ENCODE results near the gene STAU1.
A peak's percentile ranks its signal among the peaks of the same experiment; 100 is the strongest.
"Not testable (repeated sequence)": the region's sequence is repeated elsewhere in the genome, so short reads cannot be mapped to it uniquely, and the experiment has no call there.

Gene STAU1

GRCh38 chr20:49187851-49188641, at the start of gene STAU1:
Gene STAU1 (minus strand): TSS chr20:49188334. CDS start chr20:49166201, 22,133 bp downstream.
- peak; percentile 72 to 91 (median 80) for DNase-seq (ENCODE audit: low read depth in 2 of 3, low spot score in 2 of 3)

- no peak for DNase-seq (ENCODE audit: low read depth in 2 of 3, low spot score in 2 of 3)
Observed at GRCh38 chr20:49237531-49237930, 49.4 kb upstream of the STAU1 start.

- no peak for DNase-seq (ENCODE audit: low read depth in 2 of 3, low spot score in 2 of 3)
Observed at GRCh38 chr20:49236301-49236700, 48.2 kb upstream of the STAU1 start.

- DNase-seq (ENCODE audit: low read depth in 2 of 3, low spot score in 2 of 3), result no peak
Observed at GRCh38 chr20:49234831-49235230, 46.7 kb upstream of the STAU1 start.

- DNase-seq (ENCODE audit: low read depth in 2 of 3, low spot score in 2 of 3), result no peak
Observed at GRCh38 chr20:49233226-49233625, 45.1 kb upstream of the STAU1 start.

- no peak for DNase-seq (ENCODE audit: low read depth in 2 of 3, low spot score in 2 of 3)
Observed at GRCh38 chr20:49231471-49231870, 43.3 kb upstream of the STAU1 start.

GRCh38 chr20:49230561-49231133, 42.5 kb upstream of the STAU1 start:
- DNase-seq (ENCODE audit: low read depth in 2 of 3, low spot score in 2 of 3), result no peak

GRCh38 chr20:49230021-49230420, 41.9 kb upstream of the STAU1 start:
- no peak for DNase-seq (ENCODE audit: low read depth in 2 of 3, low spot score in 2 of 3)

- no peak for DNase-seq (ENCODE audit: low read depth in 2 of 3, low spot score in 2 of 3)
Observed at GRCh38 chr20:49229381-49229780, 41.2 kb upstream of the STAU1 start.

- DNase-seq (ENCODE audit: low read depth in 2 of 3, low spot score in 2 of 3), result no peak
Observed at GRCh38 chr20:49228676-49229075, 40.5 kb upstream of the STAU1 start.

GRCh38 chr20:49225896-49226295, 37.8 kb upstream of the STAU1 start:
- DNase-seq (ENCODE audit: low read depth in 2 of 3, low spot score in 2 of 3), result no peak

GRCh38 chr20:49219924-49220831, 32.0 kb upstream of the STAU1 start:
- no peak for DNase-seq (ENCODE audit: low read depth in 2 of 3, low spot score in 2 of 3)

GRCh38 chr20:49219091-49219923, 31.2 kb upstream of the STAU1 start, which contains the start of gene DDX27:
Gene DDX27 (plus strand): TSS chr20:49219416. CDS start chr20:49219449, 33 bp downstream.
- peak; percentile 89 to 96 (median 93) for DNase-seq (ENCODE audit: low read depth in 2 of 3, low spot score in 2 of 3)

- not testable (repeated sequence) for DNase-seq (ENCODE audit: low read depth in 2 of 3, low spot score in 2 of 3)
Observed at GRCh38 chr20:49218739-49219090, 30.6 kb upstream of the STAU1 start.

GRCh38 chr20:49216991-49217578, 29.0 kb upstream of the STAU1 start:
- peak; percentile 67 to 99 (median 99) for DNase-seq (ENCODE audit: low read depth in 2 of 3, low spot score in 2 of 3)

GRCh38 chr20:49215232-49215631, 27.1 kb upstream of the STAU1 start:
- DNase-seq (ENCODE audit: low read depth in 2 of 3, low spot score in 2 of 3), result no peak

- DNase-seq (ENCODE audit: low read depth in 2 of 3, low spot score in 2 of 3), result no peak
Observed at GRCh38 chr20:49214571-49214970, 26.4 kb upstream of the STAU1 start.

- no peak for DNase-seq (ENCODE audit: low read depth in 2 of 3, low spot score in 2 of 3)
Observed at GRCh38 chr20:49210757-49211110, 22.6 kb upstream of the STAU1 start.

GRCh38 chr20:49210101-49210756, 22.1 kb upstream of the STAU1 start:
- DNase-seq (ENCODE audit: low read depth in 2 of 3, low spot score in 2 of 3), result no peak

- DNase-seq (ENCODE audit: low read depth in 2 of 3, low spot score in 2 of 3), result no peak
Observed at GRCh38 chr20:49207076-49207475, 18.9 kb upstream of the STAU1 start.

Data from activated CD8-positive, alpha-beta memory T cell treated with anti-CD3 and anti-CD28 coated beads for 48 hours (primary cell).